HS-5 (cell line): ENCODE data around the gene HOXA9.

ENCODE experiments used
- DNase-seq: peaks from one replicate; pipeline ENCODE4 v3.0.0-alpha.2; 2012; ENCODE audit warnings: low read depth

HOXA9 gene

DNA sequence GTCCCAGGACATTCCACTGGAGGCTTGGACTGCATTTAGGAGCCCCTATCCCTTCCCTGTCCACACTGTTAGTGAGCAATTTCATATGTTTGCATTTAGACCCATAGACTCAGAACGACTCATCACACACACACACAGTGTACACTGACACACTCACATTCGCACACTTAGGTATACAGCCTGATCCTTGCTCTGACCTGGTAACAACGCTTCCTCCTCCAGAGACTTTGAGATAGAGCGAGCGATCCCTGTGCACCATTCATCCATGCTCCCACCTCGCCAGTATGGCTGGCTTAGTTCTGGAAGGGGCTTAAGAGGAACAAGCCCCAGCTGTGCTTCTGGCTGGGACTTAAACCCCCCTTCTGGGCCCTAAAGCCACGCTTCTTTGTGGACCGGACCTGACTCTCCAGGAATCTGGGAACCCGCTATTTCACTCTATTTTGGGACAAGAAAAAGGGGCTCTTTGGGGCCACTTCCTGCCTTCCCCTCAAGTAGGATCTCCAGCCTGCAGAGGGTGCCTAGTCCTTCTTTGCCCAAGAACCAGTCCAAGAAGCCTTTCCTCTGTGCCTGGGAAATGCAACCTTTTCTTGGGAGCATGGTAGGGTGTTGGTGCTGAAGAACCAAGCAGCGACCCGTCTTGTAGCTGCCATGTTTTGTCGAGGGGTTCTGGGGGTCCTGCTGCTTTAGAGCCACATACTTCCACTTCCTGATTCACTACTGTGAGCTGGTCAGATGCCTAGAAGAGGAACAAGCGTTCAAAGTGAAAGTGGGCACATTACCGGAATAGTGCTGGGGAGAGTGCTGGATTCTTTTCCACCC, 35.6 kb upstream of the HOXA9 start:
- DNase-seq: no peak

GRCh38 chr7:27199849-27200760, 34.8 kb upstream of the HOXA9 start, which contains the start of gene HOXA13:
HOXA13 (minus strand) TSS chr7:27200091; CDS start chr7:27200077, 14 bp downstream.
- DNase-seq: no peak

DNA sequence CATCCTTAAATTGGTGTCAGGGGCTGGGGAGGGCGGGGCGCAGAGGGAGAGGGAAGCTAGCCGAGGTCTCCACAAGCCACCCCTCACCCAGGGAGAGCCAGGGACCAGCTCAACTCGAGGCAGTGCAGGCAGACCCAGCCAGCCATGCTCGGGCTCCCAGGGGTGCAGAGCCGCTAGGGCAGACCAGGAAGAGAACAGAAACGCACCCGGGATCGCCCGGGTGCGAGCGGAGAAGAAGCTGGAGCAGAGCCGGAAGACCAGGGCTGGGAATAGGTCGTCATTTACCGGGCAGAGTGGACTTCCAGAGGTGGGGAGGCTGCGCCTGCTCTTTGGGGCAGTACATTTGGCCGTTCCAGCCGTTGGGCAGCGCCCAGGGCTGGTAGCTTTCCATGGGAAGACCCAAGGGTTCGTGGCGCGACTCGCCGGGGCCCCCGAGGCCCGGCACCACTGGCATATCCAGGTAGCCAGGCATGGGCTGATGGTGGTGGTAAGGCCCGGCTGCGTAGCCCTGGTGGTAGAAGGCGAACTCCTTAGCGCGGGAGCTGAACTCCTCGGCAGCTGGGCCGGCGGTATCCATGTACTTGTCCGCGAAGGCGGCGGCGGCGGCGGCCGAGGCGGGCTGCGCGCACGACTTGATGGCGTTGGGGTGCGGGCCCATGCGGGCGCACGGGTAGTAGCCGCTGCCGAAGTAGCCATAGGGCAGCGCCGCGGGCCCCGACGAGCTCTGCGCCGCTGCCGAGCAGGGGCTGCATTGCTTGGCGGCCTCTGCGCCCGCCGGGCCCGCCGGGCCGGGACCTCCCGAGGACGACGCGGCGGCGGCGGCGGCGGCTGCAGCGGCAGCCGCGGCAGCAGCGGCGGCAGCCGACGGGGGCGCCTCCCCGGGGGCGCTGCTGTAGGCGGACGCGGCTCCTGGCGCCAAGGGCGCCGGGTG, 33.8 kb upstream of the HOXA9 start:
- no peak for DNase-seq

- no peak for DNase-seq
Measured at GRCh38 chr7:27198138-27198841, 33.0 kb upstream of the HOXA9 start.

DNA sequence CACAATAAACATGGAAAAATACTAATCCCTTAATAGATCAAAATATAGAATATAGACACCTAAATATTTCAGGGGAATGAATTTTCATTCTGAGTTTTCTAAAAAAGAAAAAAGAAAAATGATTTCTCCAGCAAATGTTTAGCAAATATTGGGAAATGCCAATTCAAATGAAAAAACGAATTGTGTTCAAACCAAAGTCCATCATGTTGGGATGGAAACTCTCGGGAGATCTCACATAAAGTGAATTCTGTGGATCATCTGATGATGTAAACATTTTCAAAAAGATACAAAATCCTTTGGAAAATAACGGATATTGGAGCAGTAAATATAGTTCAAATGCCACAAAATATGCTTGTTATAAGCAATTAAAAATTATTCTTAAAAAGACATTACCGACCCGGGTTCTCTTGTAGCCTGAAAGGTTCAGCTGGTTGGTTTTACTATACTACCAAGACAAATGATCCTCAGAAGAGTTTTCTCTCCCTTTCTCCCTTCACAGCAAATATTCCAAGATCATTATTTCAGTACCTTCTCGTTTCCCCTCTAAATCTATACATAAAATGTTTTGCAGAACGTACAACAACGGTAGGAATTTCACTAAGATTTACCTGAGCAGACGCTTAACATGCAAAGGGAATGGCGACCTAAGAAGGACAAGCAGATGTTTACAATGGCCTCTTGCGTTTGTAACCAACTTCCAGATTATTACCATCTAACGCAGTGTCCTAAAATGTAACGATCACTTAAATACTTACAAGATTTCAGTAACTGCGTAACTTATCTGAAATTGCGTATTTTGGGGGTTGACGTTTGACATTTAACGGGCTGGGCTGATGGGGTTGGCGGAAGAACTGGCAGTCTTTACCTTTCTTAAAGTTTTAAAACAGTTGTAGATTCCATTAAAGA, 32.1 kb upstream of the HOXA9 start:
- DNase-seq: no peak

- no peak for DNase-seq
Measured at GRCh38 chr7:27196287-27196767, 31.0 kb upstream of the HOXA9 start.

GRCh38 chr7:27194686-27195379, 29.5 kb upstream of the HOXA9 start:
- DNase-seq: no peak

GRCh38 chr7:27194002-27194352, 28.6 kb upstream of the HOXA9 start:
- no peak for DNase-seq

GRCh38 chr7:27193335-27194001, 28.1 kb upstream of the HOXA9 start:
- no peak for DNase-seq

GRCh38 chr7:27192546-27193334, 27.4 kb upstream of the HOXA9 start:
- no peak for DNase-seq

DNA sequence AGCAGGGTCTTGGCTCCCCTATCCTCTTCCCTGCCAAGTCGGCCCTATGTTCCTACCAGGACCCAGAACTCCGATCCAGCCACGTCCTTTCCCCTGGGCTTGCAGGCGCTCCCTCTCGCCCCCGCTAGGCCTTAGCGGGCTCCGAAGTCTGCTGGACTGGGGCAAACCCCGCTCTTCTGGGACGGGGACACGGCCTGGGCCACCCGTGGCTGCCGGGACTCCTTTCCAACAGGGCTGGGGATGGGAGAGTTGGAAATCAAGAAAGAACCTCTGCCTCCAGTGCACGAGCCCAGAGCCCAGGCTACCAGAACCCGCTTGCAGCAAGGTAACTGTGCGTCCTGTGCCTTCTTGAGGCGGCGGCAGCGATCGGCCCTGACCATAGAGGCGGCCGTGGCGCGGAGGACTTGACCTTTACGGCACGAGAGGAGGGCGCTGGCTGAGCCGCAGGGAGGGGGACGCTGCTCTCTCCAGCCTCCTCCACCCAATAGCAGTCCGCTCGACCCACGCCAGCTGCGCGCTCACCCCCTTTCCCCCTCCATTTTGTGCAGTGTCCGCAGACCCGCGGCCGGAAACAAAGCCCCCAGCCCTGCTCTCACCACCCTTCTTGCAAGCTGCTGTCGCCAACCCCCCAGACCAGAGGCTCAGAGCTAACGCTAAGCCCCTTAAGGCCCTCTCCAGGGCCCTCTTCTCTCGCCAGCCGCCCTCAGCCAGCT, 26.7 kb upstream of the HOXA9 start:
- no peak for DNase-seq

GRCh38 chr7:27191161-27191731, 25.9 kb upstream of the HOXA9 start:
- DNase-seq: no peak

DNA sequence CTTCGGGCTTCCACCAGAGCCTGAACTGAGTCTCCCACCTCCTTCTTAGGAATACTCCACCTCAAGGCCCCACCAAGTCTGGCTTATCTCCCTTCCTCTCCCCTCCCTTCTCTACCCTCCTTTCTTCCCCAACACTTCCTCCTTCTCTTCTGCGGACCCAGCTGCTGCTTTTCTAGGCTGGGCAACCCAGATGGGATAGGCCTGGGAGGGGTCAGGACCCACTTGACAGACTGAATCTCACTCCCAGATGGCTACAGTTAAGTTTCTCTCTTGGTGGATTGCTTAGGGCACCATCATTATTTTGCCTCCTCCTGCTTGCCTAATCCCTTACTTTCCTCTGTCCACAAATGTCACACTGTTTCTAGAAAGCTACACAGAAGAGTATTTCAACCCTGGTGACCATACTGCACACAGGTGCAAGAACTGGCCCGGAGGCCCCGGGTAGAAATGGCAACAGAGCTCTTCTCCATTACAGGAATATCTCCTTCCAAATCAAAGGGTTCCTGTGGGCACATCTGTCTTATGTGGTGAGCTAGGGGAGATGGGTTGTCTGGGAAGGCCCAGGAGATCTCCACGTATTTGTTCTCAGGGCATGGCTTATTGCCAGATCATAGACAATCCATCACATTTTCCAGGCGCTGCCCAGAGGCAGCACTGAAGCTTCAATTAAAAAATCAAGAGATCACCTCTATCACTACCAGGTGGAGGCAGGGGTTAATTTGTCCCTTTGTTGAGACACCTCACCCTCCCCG, 24.8 kb upstream of the HOXA9 start:
- no peak for DNase-seq

- DNase-seq: no peak
Measured at GRCh38 chr7:27189295-27189996, 24.1 kb upstream of the HOXA9 start.

- no peak for DNase-seq
Measured at GRCh38 chr7:27188386-27189294, 23.3 kb upstream of the HOXA9 start.
